RWPE1 (cell line): Measurements from ENCODE around the gene PGAP3.
"Not testable (repeated sequence)": the region's sequence is repeated elsewhere in the genome, so short reads cannot be mapped to it uniquely, and the experiment has no call there.

Experiments
- CTCF ChIA-PET: fragments of 350-600 bp; sonication (Branson Sonifier 250); formaldehyde crosslinking; extraction: SDS; loops from one replicate; lab custom pipeline; 2021; lab: Yijun Ruan, JAX
- POLR2A ChIA-PET: fragments of 400-600 bp; formaldehyde crosslinking; extraction: SDS; loops from one replicate; lab custom pipeline; 2020; ENCODE audit warnings: antibody characterized with exemption; ENCODE audit not compliant: low non-redundant PET; lab: Yijun Ruan, JAX
- DNase-seq: peaks from one replicate; pipeline ENCODE4 v3.0.0; 2012; ENCODE audit warnings: low spot score
- H3K27ac ChIP-seq: fragments of 450-650 bp; 2 replicates; pipeline ENCODE4 v1.5.1; 2017
- TF ChIP-seq, protein P1 (sequence below): fragments of 450-650 bp; conservative IDR thresholded peaks from 2 replicates; pipeline ENCODE4 v1.5.1; 2017; ENCODE audit warnings: low read depth, mild to moderate bottlenecking

PGAP3 gene

DNA sequence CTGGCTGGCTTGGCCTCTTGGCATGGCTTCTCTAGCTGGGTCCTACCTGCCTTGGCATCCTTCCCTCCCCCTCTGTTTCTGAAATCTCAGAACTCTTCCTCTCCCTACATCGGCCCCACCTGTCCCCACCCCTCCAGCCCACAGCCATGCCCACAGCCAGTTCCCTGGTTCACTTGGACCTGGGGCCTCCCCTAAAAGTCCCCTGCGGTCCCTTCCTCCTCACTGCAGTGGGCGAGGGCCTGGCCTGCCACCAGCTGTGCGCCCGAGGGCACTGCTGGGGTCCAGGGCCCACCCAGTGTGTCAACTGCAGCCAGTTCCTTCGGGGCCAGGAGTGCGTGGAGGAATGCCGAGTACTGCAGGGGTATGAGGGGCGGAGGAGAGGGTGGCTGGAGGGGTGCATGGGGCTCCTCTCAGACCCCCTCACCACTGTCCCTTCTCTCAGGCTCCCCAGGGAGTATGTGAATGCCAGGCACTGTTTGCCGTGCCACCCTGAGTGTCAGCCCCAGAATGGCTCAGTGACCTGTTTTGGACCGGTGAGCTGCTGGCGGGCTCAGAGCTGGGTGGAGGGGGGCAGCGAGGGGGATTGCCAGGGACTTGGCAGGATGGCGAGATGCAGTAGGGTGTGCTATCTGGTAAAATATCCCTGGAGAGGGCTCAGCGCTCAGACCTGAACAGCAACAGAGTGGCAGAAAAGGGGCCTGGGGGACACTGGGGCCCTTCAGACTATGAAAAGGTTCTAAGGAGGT is 28.4 kb upstream of the PGAP3 start:
- DNase-seq, result no peak
- POLR2A ChIA-PET, result interaction anchor here (0.6 kb wide), 1 partner anchor 35 kb away, joined by 4 read pairs; no protein-coding TSS in a partner anchor
- CTCF ChIA-PET, result interaction anchor here (0.8 to 1.5 kb wide), 2 partner anchors 10 to 13 kb away, joined by 3 to 11 read pairs; no protein-coding TSS in a partner anchor
- TF ChIP-seq, protein P1, sequence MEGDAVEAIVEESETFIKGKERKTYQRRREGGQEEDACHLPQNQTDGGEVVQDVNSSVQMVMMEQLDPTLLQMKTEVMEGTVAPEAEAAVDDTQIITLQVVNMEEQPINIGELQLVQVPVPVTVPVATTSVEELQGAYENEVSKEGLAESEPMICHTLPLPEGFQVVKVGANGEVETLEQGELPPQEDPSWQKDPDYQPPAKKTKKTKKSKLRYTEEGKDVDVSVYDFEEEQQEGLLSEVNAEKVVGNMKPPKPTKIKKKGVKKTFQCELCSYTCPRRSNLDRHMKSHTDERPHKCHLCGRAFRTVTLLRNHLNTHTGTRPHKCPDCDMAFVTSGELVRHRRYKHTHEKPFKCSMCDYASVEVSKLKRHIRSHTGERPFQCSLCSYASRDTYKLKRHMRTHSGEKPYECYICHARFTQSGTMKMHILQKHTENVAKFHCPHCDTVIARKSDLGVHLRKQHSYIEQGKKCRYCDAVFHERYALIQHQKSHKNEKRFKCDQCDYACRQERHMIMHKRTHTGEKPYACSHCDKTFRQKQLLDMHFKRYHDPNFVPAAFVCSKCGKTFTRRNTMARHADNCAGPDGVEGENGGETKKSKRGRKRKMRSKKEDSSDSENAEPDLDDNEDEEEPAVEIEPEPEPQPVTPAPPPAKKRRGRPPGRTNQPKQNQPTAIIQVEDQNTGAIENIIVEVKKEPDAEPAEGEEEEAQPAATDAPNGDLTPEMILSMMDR, result no peak
- H3K27ac ChIP-seq, result peak overlapping the region; percentile 68

DNA sequence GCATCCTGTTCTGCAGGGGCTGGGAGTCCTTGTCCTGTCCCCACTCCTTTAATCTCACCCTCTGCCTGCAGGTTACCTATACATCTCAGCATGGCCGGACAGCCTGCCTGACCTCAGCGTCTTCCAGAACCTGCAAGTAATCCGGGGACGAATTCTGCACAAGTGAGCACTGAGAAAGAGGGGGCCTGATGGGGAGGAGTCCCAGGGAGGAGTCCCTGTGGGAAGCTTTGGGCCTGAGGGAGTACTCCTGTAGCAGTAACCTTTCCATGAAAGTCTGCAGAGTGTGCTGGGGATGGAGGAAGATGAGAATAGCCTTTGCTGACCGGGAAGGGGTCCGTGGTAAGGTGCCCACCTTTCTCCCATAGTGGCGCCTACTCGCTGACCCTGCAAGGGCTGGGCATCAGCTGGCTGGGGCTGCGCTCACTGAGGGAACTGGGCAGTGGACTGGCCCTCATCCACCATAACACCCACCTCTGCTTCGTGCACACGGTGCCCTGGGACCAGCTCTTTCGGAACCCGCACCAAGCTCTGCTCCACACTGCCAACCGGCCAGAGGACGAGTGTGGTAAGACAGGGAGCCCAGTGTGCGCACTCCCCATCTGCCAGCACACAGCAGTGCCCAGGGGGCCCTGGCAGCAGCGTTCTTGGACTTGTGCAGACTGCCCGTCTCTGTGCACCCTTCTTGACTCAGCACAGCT is 27.7 kb upstream of the PGAP3 start:
- TF ChIP-seq, protein P1, result no peak
- no peak for DNase-seq
- peak overlapping the region; percentile 68 for H3K27ac ChIP-seq
- POLR2A ChIA-PET, result no interaction called here
- CTCF ChIA-PET, result interaction anchor here (0.8 to 1.2 kb wide), 2 partner anchors 10 to 47 kb away, joined by 3 to 4 read pairs; no protein-coding TSS in a partner anchor

DNA sequence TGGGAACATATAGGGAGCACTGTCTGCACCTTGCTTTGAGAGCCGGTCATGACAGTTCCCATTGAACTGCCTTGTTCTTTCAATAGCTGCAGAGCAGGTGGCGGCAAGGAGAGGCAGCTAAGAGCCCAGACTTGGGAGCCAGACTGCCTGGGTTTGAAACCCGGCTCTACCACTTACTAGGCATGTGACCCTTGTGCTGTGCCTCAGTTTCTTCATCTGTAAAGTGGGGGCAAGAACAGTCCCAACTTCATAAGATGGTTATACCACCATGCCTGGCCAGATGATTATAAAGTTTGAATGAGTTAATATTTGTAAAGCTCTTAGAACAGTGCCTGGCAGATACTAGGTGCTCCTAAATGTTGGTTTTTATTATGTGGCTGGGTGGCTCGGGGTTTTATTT is 26.4 kb upstream of the PGAP3 start:
- ChIA-PET POLR2A (no interaction called here), CTCF (no interaction called here)
- TF ChIP-seq, protein P1, result no peak

DNA sequence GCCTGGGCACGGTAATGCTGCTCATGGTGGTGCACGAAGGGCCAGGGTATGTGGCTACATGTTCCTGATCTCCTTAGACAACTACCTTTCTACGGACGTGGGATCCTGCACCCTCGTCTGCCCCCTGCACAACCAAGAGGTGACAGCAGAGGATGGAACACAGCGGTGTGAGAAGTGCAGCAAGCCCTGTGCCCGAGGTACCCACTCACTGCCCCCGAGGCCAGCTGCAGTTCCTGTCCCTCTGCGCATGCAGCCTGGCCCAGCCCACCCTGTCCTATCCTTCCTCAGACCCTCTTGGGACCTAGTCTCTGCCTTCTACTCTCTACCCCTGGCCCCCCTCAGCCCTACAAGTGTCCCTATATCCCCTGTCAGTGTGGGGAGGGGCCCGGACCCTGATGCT is 24.0 kb upstream of the PGAP3 start:
- no peak overlapping the region for H3K27ac ChIP-seq
- ChIA-PET CTCF (no interaction called here), POLR2A (no interaction called here)
- TF ChIP-seq, protein P1, result no peak
- DNase-seq, result no peak

More for the DNA sequence above, 26.4 kb upstream of the PGAP3 start:
- H3K27ac ChIP-seq, result no peak overlapping the region
- DNase-seq, result no peak

DNA sequence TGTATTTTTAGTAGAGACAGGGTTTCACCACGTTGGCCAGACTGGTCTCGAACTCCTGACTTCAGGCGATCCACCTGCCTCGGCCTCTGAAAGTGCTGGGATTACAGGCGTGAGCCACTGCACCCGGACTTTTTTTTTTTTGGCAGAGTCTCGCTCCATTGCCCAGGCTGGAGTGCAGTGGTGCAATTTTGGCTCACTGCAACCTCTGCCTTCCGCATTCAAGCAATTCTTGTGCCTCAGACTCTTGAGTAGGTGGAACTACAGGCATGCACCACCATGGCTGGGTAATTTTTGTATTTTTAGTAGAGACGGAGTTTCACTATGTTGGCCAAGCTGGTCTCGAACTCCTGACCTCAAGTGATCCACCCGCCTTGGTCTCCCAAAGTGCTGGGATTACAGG is 23.2 kb upstream of the PGAP3 start:
- CTCF ChIA-PET, result interaction anchor here (1.1 kb wide), 1 partner anchor 87 kb away, joined by 4 read pairs; no protein-coding TSS in a partner anchor
- H3K27ac ChIP-seq, DNase-seq, POLR2A ChIA-PET: not testable (repeated sequence)

DNA sequence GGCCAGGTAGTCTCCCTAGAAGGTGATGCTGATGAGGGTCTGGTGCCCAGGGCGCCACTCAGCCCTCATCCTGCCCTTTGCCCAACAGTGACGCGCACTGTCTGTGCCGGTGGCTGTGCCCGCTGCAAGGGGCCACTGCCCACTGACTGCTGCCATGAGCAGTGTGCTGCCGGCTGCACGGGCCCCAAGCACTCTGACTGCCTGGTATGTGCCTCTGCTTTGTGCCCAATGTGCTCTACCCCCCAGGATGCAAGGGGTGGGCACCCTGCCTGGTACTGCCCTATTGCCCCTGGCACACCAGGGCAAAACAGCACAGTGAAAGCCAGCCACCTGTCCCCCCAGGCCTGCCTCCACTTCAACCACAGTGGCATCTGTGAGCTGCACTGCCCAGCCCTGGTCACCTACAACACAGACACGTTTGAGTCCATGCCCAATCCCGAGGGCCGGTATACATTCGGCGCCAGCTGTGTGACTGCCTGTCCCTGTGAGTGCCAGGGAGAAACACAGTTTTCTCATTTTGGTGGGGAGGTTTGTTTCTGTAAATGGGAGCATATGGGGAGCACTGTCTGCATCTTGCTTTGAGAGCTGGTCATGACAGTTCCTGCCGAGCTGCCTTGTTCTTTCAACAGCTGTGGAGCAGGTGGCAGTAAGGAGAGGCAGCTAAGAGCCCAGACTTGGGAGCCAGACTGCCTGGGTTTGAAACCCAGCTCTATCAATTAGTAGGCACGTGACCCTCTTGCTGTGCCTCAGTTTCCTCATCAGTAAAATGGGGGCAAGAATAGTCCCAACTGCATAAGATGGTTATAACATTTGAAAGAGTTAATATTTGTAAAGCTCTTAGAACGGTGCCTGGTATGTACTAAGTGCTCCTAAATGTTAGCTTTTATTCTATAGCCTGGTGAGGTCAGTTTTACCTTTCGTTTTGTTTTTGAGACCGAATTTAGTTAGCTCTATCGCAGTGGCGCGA is 22.4 kb upstream of the PGAP3 start:
- TF ChIP-seq, protein P1, result no peak
- 0 out of 2 replicates have a peak overlapping the region, but pooled peaks have one; percentile 5 for H3K27ac ChIP-seq
- POLR2A ChIA-PET, result interaction anchor here (0.6 kb wide), 1 partner anchor 153 kb away, joined by 3 read pairs; no protein-coding TSS in a partner anchor
- CTCF ChIA-PET, result interaction anchor here (1.1 kb wide), 1 partner anchor 87 kb away, joined by 4 read pairs; no protein-coding TSS in a partner anchor
- DNase-seq, result no peak
